MM.1S (cell line): Measurements from ENCODE around the gene TSPAN6.

Experiments used
- DNase-seq: peaks from one replicate; pipeline ENCODE4 v3.0.0-alpha.2; 2015
- H2AFZ ChIP-seq: fragments of 300-600 bp; sonication (generic); 2 replicates; pipeline ENCODE4 v1.6.0; 2016; ENCODE audit warnings: antibody characterized with exemption, low read length
- H3F3A ChIP-seq: fragments of 300-600 bp; sonication (generic); 2 replicates; pipeline ENCODE4 v1.6.1; 2016; ENCODE audit warnings: mild to moderate bottlenecking, antibody characterized with exemption, low read length, moderate library complexity, mixed read lengths; ENCODE audit not compliant: insufficient read depth
- H3K27ac ChIP-seq: fragments of 300-600 bp; sonication (generic); 2 replicates; pipeline ENCODE4 v1.5.1; 2016; ENCODE audit warnings: mild to moderate bottlenecking, low read length
- H3K27me3 ChIP-seq: fragments of 300-600 bp; sonication (generic); replicated peaks from 2 replicates; pipeline ENCODE4 v1.6.0; 2016; ENCODE audit warnings: low read length; ENCODE audit not compliant: insufficient read depth
- H3K36me3 ChIP-seq: fragments of 300-600 bp; sonication (generic); replicated peaks from 2 replicates; pipeline ENCODE4 v1.6.1; 2016; ENCODE audit warnings: mild to moderate bottlenecking, low read length, mixed read lengths; ENCODE audit not compliant: insufficient read depth
- H3K4me1 ChIP-seq: fragments of 300-600 bp; sonication (generic); 2 replicates; pipeline ENCODE4 v1.6.1; 2016; ENCODE audit warnings: low read length, mixed read lengths
- H3K4me2 ChIP-seq: fragments of 300-600 bp; sonication (generic); 2 replicates; pipeline ENCODE4 v1.6.0; 2016; ENCODE audit warnings: low read depth, low read length
- H3K4me3 ChIP-seq: fragments of 300-600 bp; sonication (generic); 2 replicates; pipeline ENCODE4 v1.5.1; 2016; ENCODE audit warnings: low read length, mixed read lengths
- H3K79me2 ChIP-seq: fragments of 300-600 bp; sonication (generic); 2 replicates; pipeline ENCODE4 v1.6.1; 2016; ENCODE audit warnings: mixed run types, low read length, mixed read lengths
- H3K9ac ChIP-seq: fragments of 300-600 bp; sonication (generic); 2 replicates; pipeline ENCODE4 v1.6.1; 2016; ENCODE audit warnings: low read length, mixed read lengths
- H3K9me2 ChIP-seq: fragments of 300-600 bp; sonication (generic); replicated peaks from 2 replicates; pipeline ENCODE4 v1.6.1; 2016; ENCODE audit warnings: mild to moderate bottlenecking, low read length, mixed read lengths; ENCODE audit not compliant: insufficient read depth
- H3K9me3 ChIP-seq: fragments of 300-600 bp; sonication (generic); replicated peaks from 2 replicates; pipeline ENCODE4 v1.6.1; 2016; ENCODE audit warnings: mild to moderate bottlenecking, low read length, mixed read lengths; ENCODE audit not compliant: insufficient read depth
- H4K20me1 ChIP-seq: fragments of 300-600 bp; sonication (generic); 2 replicates; pipeline ENCODE4 v1.6.1; 2016; ENCODE audit warnings: mild to moderate bottlenecking, low read length, moderate library complexity, mixed read lengths; ENCODE audit not compliant: insufficient read depth
- EZH2 ChIP-seq: fragments of 300-600 bp; sonication (generic); optimal IDR thresholded peaks from 2 replicates; pipeline ENCODE3; 2017; ENCODE audit warnings: low read depth, mild to moderate bottlenecking, antibody characterized with exemption, low read length, mixed read lengths
- EZH2phosphoT487 ChIP-seq: fragments of 300-600 bp; sonication (generic); IDR thresholded peaks from 2 replicates; pipeline ENCODE4 v1.6.1; 2018; ENCODE audit warnings: antibody characterized with exemption, low read length
- TF ChIP-seq, protein P1 (sequence below): fragments of 300-600 bp; sonication (generic); IDR thresholded peaks from 2 replicates; pipeline ENCODE4 v1.5.1; 2016; ENCODE audit warnings: antibody characterized with exemption, low read length, mixed read lengths

Gene TSPAN6

GRCh38 chrX:100611951-100612350 lies 24.7 kb downstream of the TSPAN6 start:
- H3K36me3 ChIP-seq: no peaks in the 10 kb centered on the region
- H4K20me1 ChIP-seq: no peaks in the 10 kb centered on the region
- no peak overlapping the region for H3K27ac ChIP-seq
- no peak for DNase-seq
- H3K4me2 ChIP-seq: no peak overlapping the region
- H3K79me2 ChIP-seq: no peaks in the 10 kb centered on the region
- no peak overlapping the region for H2AFZ ChIP-seq
- no peaks in the 10 kb centered on the region for H3K9me3 ChIP-seq
- peaks cover 3% of the 10 kb centered on the region; the same call in 1 of the 2 replicates for H3F3A ChIP-seq
- no peak overlapping the region for H3K4me3 ChIP-seq
- no peak overlapping the region for H3K9ac ChIP-seq
- TF ChIP-seq, protein P1, sequence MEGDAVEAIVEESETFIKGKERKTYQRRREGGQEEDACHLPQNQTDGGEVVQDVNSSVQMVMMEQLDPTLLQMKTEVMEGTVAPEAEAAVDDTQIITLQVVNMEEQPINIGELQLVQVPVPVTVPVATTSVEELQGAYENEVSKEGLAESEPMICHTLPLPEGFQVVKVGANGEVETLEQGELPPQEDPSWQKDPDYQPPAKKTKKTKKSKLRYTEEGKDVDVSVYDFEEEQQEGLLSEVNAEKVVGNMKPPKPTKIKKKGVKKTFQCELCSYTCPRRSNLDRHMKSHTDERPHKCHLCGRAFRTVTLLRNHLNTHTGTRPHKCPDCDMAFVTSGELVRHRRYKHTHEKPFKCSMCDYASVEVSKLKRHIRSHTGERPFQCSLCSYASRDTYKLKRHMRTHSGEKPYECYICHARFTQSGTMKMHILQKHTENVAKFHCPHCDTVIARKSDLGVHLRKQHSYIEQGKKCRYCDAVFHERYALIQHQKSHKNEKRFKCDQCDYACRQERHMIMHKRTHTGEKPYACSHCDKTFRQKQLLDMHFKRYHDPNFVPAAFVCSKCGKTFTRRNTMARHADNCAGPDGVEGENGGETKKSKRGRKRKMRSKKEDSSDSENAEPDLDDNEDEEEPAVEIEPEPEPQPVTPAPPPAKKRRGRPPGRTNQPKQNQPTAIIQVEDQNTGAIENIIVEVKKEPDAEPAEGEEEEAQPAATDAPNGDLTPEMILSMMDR: no peak
- TF ChIP-seq EZH2: no peak
- no peak for TF ChIP-seq EZH2phosphoT487
- no peaks in the 10 kb centered on the region for H3K9me2 ChIP-seq
- H3K27me3 ChIP-seq: peaks cover 6% of the 10 kb centered on the region
- H3K4me1 ChIP-seq: peaks cover 7% of the 10 kb centered on the region; the same call in 1 of the 2 replicates

- Histone ChIP-seq H3K4me2 (no peak overlapping the region), H4K20me1 (no peaks in the 10 kb centered on the region), H3K9ac (no peak overlapping the region), H3K79me2 (no peaks in the 10 kb centered on the region), H2AFZ (no peak overlapping the region), H3K36me3 (no peaks in the 10 kb centered on the region), H3K4me3 (no peak overlapping the region), H3K4me1 (peaks cover 3% of the 10 kb centered on the region; the same call in 1 of the 2 replicates), H3K9me2 (no peaks in the 10 kb centered on the region), H3K27me3 (no peaks in the 10 kb centered on the region), H3F3A (no peaks in the 10 kb centered on the region), H3K9me3 (no peaks in the 10 kb centered on the region), H3K27ac (no peak overlapping the region)
- no peak for DNase-seq
- TF ChIP-seq EZH2: no peak
- no peak for TF ChIP-seq EZH2phosphoT487
- TF ChIP-seq, protein P1: no peak
Observed at GRCh38 chrX:100609591-100609990, 27.0 kb downstream of the TSPAN6 start.

DNA sequence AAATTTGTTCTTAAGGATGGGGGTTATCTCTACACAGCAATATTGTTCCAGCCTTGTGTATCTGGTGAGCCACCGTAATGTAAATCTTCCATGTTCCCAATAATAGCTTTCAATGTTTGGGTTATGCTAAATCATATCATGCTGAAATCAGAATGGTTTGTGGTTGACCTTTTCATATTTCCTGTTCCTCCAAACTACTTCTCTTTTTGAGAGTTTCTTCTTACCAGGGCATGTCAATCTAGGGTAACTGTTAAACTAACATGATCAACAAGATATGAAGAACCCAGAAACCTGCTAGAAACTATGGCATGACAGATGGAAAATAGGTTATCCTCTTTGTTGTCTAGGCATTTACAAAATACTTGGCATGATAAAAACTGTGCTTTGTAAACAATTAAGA lies 29.9 kb downstream of the TSPAN6 start:
- Histone ChIP-seq H3K27ac (no peak overlapping the region), H3K4me3 (no peak overlapping the region), H3K9me2 (no peaks in the 10 kb centered on the region), H3K4me1 (peaks cover 3% of the 10 kb centered on the region; the same call in 1 of the 2 replicates), H3K9ac (no peak overlapping the region), H3K79me2 (no peaks in the 10 kb centered on the region), H3K9me3 (no peaks in the 10 kb centered on the region), H4K20me1 (no peaks in the 10 kb centered on the region), H3K27me3 (no peaks in the 10 kb centered on the region), H3K36me3 (no peaks in the 10 kb centered on the region), H2AFZ (no peak overlapping the region), H3K4me2 (no peak overlapping the region), H3F3A (no peaks in the 10 kb centered on the region)
- no peak for TF ChIP-seq EZH2phosphoT487
- no peak for TF ChIP-seq EZH2
- TF ChIP-seq, protein P1: no peak
- DNase-seq: no peak
